HepG2 (cell line): ENCODE data around the gene BCDIN3D. TPM values are rescaled to one million over a fixed set of nuclear protein-coding genes. Genes with fewer than 3 reads are reported as not detected.

ENCODE experiments used
- ASH2L ChIP-seq: fragments of 300-600, 200-600 bp; sonication (generic); IDR thresholded peaks from 2 replicates; pipeline ENCODE4 v1.7.0; 2017; ENCODE audit warnings: low read depth, mild to moderate bottlenecking, moderate library complexity, mixed read lengths, low read length; ENCODE audit not compliant: insufficient read length
- CBX2 ChIP-seq, 2 experiments: fragments of 200-600 bp in 1 of 2; sonication (generic); formaldehyde crosslinking in 1 of 2; IDR thresholded peaks; 2 replicates each; pipeline versions ENCODE4 v1.7.0 to v1.8.1; 2018 to 2022; ENCODE audit warnings: low read depth in 2 of 2, low read length in 1 of 2, mild to moderate bottlenecking in 1 of 2, missing genetic modification reagents in 1 of 2
- FOSL2 ChIP-seq: sonication (generic); formaldehyde crosslinking; IDR thresholded peaks from 2 replicates; pipeline ENCODE4 v1.4.0; 2020; ENCODE audit warnings: missing genetic modification reagents
- KLF16 ChIP-seq, 2 experiments: sonication (generic) in 1 of 2; formaldehyde crosslinking in 1 of 2; IDR thresholded peaks; 2 replicates each; pipeline versions ENCODE4 v1.6.1 to v1.8.0; 2016 to 2023; ENCODE audit warnings: missing genetic modification reagents in 2 of 2, missing compliant biosample characterization in 1 of 2
- LCORL ChIP-seq, 2 experiments: fragments of 450-650 bp in 1 of 2; sonication (generic) in 1 of 2; formaldehyde crosslinking in 1 of 2; IDR thresholded peaks; 2 replicates each; pipeline versions ENCODE4 v1.5.0 to v1.6.1; 2017 to 2020; ENCODE audit warnings: antibody characterized with exemption in 1 of 2, missing genetic modification reagents in 1 of 2
- MEIS1 ChIP-seq: sonication (generic); formaldehyde crosslinking; IDR thresholded peaks from 2 replicates; pipeline ENCODE4 v1.9.0; 2021; ENCODE audit warnings: mild to moderate bottlenecking, missing genetic modification reagents, moderate library complexity, borderline replicate concordance
- NFKB2 ChIP-seq: sonication (generic); formaldehyde crosslinking; IDR thresholded peaks from 2 replicates; pipeline ENCODE4 v1.4.0; 2020; ENCODE audit warnings: missing genetic modification reagents, borderline replicate concordance
- NFKBIZ ChIP-seq: IDR thresholded peaks from 2 replicates; pipeline ENCODE4 v1.6.1; 2018; ENCODE audit warnings: missing genetic modification reagents, missing compliant biosample characterization
- SIX4 ChIP-seq: sonication (generic); formaldehyde crosslinking; IDR thresholded peaks from 2 replicates; pipeline ENCODE4 v1.4.0; 2020; ENCODE audit warnings: missing genetic modification reagents
- YEATS4 ChIP-seq: sonication (generic); formaldehyde crosslinking; IDR thresholded peaks from 2 replicates; pipeline ENCODE4 v1.4.0; 2020; ENCODE audit warnings: missing genetic modification reagents, borderline replicate concordance
- ZNF121 ChIP-seq: sonication (generic); formaldehyde crosslinking; IDR thresholded peaks from 2 replicates; pipeline ENCODE4 v1.5.0; 2020; ENCODE audit warnings: mild to moderate bottlenecking, missing genetic modification reagents
- ZNF18 ChIP-seq: sonication (generic); formaldehyde crosslinking; IDR thresholded peaks from 2 replicates; pipeline ENCODE4 v1.8.0; 2022; ENCODE audit warnings: mild to moderate bottlenecking, missing genetic modification reagents; ENCODE audit not compliant: insufficient replicate concordance
- ZNF337 ChIP-seq: sonication (generic); formaldehyde crosslinking; IDR thresholded peaks from 2 replicates; pipeline ENCODE4 v1.5.1; 2020; ENCODE audit warnings: missing genetic modification reagents, low read depth, mild to moderate bottlenecking, borderline replicate concordance
- ZNF414 ChIP-seq: sonication (generic); formaldehyde crosslinking; IDR thresholded peaks from 2 replicates; pipeline ENCODE4 v1.5.0; 2020; ENCODE audit warnings: missing genetic modification reagents
- ZNF567 ChIP-seq: sonication (generic); formaldehyde crosslinking; IDR thresholded peaks from 2 replicates; pipeline ENCODE4 v1.8.1; 2023; ENCODE audit warnings: mild to moderate bottlenecking, missing genetic modification reagents, borderline replicate concordance
- ZNF83 ChIP-seq: sonication (generic); formaldehyde crosslinking; IDR thresholded peaks from 2 replicates; pipeline ENCODE4 v1.4.0; 2020; ENCODE audit warnings: missing genetic modification reagents, mild to moderate bottlenecking, borderline replicate concordance
- ZSCAN22 ChIP-seq: sonication (generic); formaldehyde crosslinking; IDR thresholded peaks from 2 replicates; pipeline ENCODE4 v1.4.0; 2020; ENCODE audit warnings: mild to moderate bottlenecking, missing genetic modification reagents
- polyA plus RNA-seq, 8 experiments: library from polyadenylated mRNA; depleted of rRNA in 3 of 8; stranded (reverse) in 7 of 8; unstranded in 1 of 8; fragments of >200 nt; fragmentation: Illumina TruSeq in 4 of 8; extraction: Trizol in 4 of 8; gene quantifications; 2 replicates each; pipeline versions ENCODE4 v1.2.1 to v1.2.3, GENCODE V29; 2011 to 2016; ENCODE audit warnings: low read depth in 4 of 8, missing spikeins in 1 of 8, mixed read lengths in 1 of 8; ENCODE audit not compliant: insufficient read depth in 1 of 8
- total RNA-seq, 5 experiments: library from RNA; depleted of rRNA; stranded (reverse); fragments of >200 nt; fragmentation: Illumina TruSeq; extraction: Trizol; gene quantifications; 2 replicates each; pipeline ENCODE4 v1.2.3, GENCODE V29; 2016; ENCODE audit warnings: low read depth in 1 of 5
- TF ChIP-seq, protein P1 (sequence below): sonication (generic); formaldehyde crosslinking; IDR thresholded peaks from 2 replicates; pipeline ENCODE4 v1.5.1; 2020; ENCODE audit warnings: mild to moderate bottlenecking, moderate library complexity, missing genetic modification reagents
- TF ChIP-seq, protein P2 (sequence below): sonication (generic); formaldehyde crosslinking; IDR thresholded peaks from 2 replicates; pipeline ENCODE4 v1.4.0; 2020; ENCODE audit warnings: mild to moderate bottlenecking, missing genetic modification reagents, borderline replicate concordance

Gene BCDIN3D
- total and polyA plus RNA-seq, 2 of the 13 experiments (the other 11 are each of a cell fraction or from before 2014, with no cell fraction given), result 2.2 to 2.5 TPM

- TF ChIP-seq MEIS1 (CRISPR knock-in tag) (no peak), ZNF567 (no peak), NFKBIZ (CRISPR knock-in tag) (no peak), ZNF121 (CRISPR knock-in tag) (no peak), ZNF337 (CRISPR knock-in tag) (no peak), LCORL (IDR thresholded peaks at IDR 0.05) (no peak), LCORL (CRISPR knock-in tag; IDR thresholded peaks at IDR 0.05) (peak; percentile 38; the same call in 1 of the 2 replicates), SIX4 (CRISPR knock-in tag) (no peak), ZNF414 (no peak), ZSCAN22 (no peak), YEATS4 (CRISPR knock-in tag) (no peak), ZNF83 (CRISPR knock-in tag) (no peak), FOSL2 (CRISPR knock-in tag) (peak; percentile 23; the same call in 1 of the 2 replicates), ZNF18 (CRISPR knock-in tag) (no peak), CBX2 (IDR thresholded peaks at IDR 0.05; ENCODE audit: low read depth, low read length) (no peak), CBX2 (CRISPR knock-in tag; IDR thresholded peaks at IDR 0.05; ENCODE audit: low read depth) (no peak), KLF16 (CRISPR knock-in tag; IDR thresholded peaks at IDR 0.05) (no peak), NFKB2 (CRISPR knock-in tag) (no peak), ASH2L (no peak)
- TF ChIP-seq, protein P1, sequence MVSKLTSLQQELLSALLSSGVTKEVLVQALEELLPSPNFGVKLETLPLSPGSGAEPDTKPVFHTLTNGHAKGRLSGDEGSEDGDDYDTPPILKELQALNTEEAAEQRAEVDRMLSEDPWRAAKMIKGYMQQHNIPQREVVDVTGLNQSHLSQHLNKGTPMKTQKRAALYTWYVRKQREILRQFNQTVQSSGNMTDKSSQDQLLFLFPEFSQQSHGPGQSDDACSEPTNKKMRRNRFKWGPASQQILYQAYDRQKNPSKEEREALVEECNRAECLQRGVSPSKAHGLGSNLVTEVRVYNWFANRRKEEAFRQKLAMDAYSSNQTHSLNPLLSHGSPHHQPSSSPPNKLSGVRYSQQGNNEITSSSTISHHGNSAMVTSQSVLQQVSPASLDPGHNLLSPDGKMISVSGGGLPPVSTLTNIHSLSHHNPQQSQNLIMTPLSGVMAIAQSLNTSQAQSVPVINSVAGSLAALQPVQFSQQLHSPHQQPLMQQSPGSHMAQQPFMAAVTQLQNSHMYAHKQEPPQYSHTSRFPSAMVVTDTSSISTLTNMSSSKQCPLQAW, result peak; percentile 27; the same call in 1 of the 2 replicates
- TF ChIP-seq, protein P2, sequence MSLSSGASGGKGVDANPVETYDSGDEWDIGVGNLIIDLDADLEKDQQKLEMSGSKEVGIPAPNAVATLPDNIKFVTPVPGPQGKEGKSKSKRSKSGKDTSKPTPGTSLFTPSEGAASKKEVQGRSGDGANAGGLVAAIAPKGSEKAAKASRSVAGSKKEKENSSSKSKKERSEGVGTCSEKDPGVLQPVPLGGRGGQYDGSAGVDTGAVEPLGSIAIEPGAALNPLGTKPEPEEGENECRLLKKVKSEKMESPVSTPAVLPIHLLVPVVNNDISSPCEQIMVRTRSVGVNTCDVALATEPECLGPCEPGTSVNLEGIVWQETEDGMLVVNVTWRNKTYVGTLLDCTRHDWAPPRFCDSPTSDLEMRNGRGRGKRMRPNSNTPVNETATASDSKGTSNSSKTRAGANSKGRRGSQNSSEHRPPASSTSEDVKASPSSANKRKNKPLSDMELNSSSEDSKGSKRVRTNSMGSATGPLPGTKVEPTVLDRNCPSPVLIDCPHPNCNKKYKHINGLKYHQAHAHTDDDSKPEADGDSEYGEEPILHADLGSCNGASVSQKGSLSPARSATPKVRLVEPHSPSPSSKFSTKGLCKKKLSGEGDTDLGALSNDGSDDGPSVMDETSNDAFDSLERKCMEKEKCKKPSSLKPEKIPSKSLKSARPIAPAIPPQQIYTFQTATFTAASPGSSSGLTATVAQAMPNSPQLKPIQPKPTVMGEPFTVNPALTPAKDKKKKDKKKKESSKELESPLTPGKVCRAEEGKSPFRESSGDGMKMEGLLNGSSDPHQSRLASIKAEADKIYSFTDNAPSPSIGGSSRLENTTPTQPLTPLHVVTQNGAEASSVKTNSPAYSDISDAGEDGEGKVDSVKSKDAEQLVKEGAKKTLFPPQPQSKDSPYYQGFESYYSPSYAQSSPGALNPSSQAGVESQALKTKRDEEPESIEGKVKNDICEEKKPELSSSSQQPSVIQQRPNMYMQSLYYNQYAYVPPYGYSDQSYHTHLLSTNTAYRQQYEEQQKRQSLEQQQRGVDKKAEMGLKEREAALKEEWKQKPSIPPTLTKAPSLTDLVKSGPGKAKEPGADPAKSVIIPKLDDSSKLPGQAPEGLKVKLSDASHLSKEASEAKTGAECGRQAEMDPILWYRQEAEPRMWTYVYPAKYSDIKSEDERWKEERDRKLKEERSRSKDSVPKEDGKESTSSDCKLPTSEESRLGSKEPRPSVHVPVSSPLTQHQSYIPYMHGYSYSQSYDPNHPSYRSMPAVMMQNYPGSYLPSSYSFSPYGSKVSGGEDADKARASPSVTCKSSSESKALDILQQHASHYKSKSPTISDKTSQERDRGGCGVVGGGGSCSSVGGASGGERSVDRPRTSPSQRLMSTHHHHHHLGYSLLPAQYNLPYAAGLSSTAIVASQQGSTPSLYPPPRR (CRISPR knock-in tag), result no peak
These were observed 24.1 kb upstream of the BCDIN3D start (continued) for GRCh38 chr12:49866859-49867569.
